ENCODE data around the gene C6orf136. TPM values are rescaled to one million over a fixed set of nuclear protein-coding genes. Genes with fewer than 3 reads are reported as not detected.

Gene C6orf136
- total and polyA plus RNA-seq, 10 of the 15 experiments (the other 5 are each of a cell fraction or from before 2014, with no cell fraction given): 5.2 to 24.1 (median 14.9) TPM

- ChIA-PET RAD21 (ENCODE audit: unreplicated experiment) (interaction anchor here (0.8 to 14.2 kb wide), 8 partner anchors 8 to 197 kb away, joined by 3 to 232 read pairs (median 4); partner anchors contain the start of genes MDC1, NRM and TUBB), CTCF (interaction anchor here (0.7 to 9.5 kb wide), 3 partner anchors 43 to 150 kb away, joined by 3 to 487 read pairs (median 3); partner anchors contain the start of genes MDC1 and TUBB), SMC1A (ENCODE audit: uncharacterized antibody, unreplicated experiment) (interaction anchor here (1.3 to 11.3 kb wide), 3 partner anchors 32 to 231 kb away, joined by 3 to 265 read pairs (median 4); partner anchors contain the start of genes MDC1, TUBB and VARS2), POLR2A (interaction anchor here (0.6 to 9.5 kb wide), 8 partner anchors 7 to 195 kb away, joined by 3 to 200 read pairs (median 6); partner anchors contain the start of genes DHX16, MDC1, NRM and TUBB)
- DNase-seq (ENCODE audit: low read depth, low spot score): peak; percentile 70
- H3K4me2 ChIP-seq (ENCODE audit: control insufficient read depth, insufficient read depth): peak overlapping the region; percentile 89
- peaks cover 5% of the 10 kb centered on the region; the same call in 1 of the 2 replicates for H4K20me1 ChIP-seq (ENCODE audit: control insufficient read depth, insufficient read depth)
- in situ Hi-C loops (cut with MboI): loop anchor here (5.0 kb wide), 2 partner anchors 35 to 140 kb away; partner anchors contain the start of gene MDC1
- H3K27me3 ChIP-seq (replicated peaks in 1 of 2; ENCODE audit: control insufficient read depth in 2 of 2, insufficient read depth in 2 of 2, low read length in 1 of 2): no peaks in the 10 kb centered on the region
- H3K79me2 ChIP-seq (ENCODE audit: control insufficient read depth, insufficient read depth, low read length): peaks cover 90% of the 10 kb centered on the region
- intact Hi-C loops (cut with micrococcal nuclease; ENCODE audit: unreplicated experiment): loop anchor here (1.0 to 5.0 kb wide), 3 partner anchors 35 to 195 kb away; partner anchors contain the start of gene MDC1
- ATAC-seq: peak; percentile 45
- H3K27ac ChIP-seq (ENCODE audit: control insufficient read depth, insufficient read depth): peak overlapping the region; percentile 94
- BruUV-seq (replicated peaks): no TSS peak
- peak overlapping the region; percentile 100 for H3K4me3 ChIP-seq
- H3K9ac ChIP-seq (ENCODE audit: control insufficient read depth, insufficient read depth, low read length): peak overlapping the region; percentile 75
- peaks cover 8% of the 10 kb centered on the region for H3K4me1 ChIP-seq (ENCODE audit: control insufficient read depth, insufficient read depth, low read length)
- H3K9me3 ChIP-seq (replicated peaks; ENCODE audit: control insufficient read depth, insufficient read depth, low read length): no peaks in the 10 kb centered on the region
- peak overlapping the region; percentile 49 for H2AFZ ChIP-seq (ENCODE audit: control insufficient read depth, low read depth, low read length)
- H3K36me3 ChIP-seq (ENCODE audit: control insufficient read depth in 2 of 2, insufficient read depth in 2 of 2, low read length in 1 of 2): peaks cover 2 to 12% of the 10 kb centered on the region in 2 experiments; a peak in 3 of 4 replicates
- 3% methylated on average over 11 of the region's 11 CpGs for WGBS (ENCODE audit: insufficient coverage, insufficient replicate concordance, low lambda C conversion rate, missing lambda C conversion rate)
- FAIRE-seq: peak; percentile 23
- TF ChIP-seq RUNX3 (IDR thresholded peaks at IDR 0.05; ENCODE audit: low read length) (no peak), ZNF24 (IDR thresholded peaks at IDR 0.05) (no peak), POLR2AphosphoS2 (IDR thresholded peaks at IDR 0.05; ENCODE audit: low read depth, low read length) (peak; percentile 69; the same call in 1 of the 2 replicates), RB1 (IDR thresholded peaks at IDR 0.05; ENCODE audit: borderline replicate concordance) (peak; percentile 20; the same call in 1 of the 2 replicates), SUZ12 (IDR thresholded peaks at IDR 0.05; ENCODE audit: unreplicated experiment) (no peak), CHD2 (IDR thresholded peaks at IDR 0.05; ENCODE audit: borderline replicate concordance, low read depth, low read length) (peak; percentile 88; the same call in 1 of the 2 replicates), ZBTB33 (IDR thresholded peaks at IDR 0.05) (no peak), ETV6 (conservative IDR thresholded peaks at IDR 0.05 in 1 of 2, IDR thresholded peaks at IDR 0.05 in 1 of 2; ENCODE audit: borderline replicate concordance in 1 of 2, low read depth in 1 of 2) (peak; percentile 74 to 98; a peak in 3 of 4 replicates), CREM (IDR thresholded peaks at IDR 0.05; ENCODE audit: low read depth) (no peak), BCLAF1 (IDR thresholded peaks at IDR 0.05) (no peak), TCF7 (IDR thresholded peaks at IDR 0.05; ENCODE audit: borderline replicate concordance) (no peak), LARP7 (IDR thresholded peaks at IDR 0.05) (peak; percentile 69), GATAD2B (conservative IDR thresholded peaks at IDR 0.05; ENCODE audit: low read depth) (peak; percentile 77; the same call in 1 of the 2 replicates), ZNF622 (IDR thresholded peaks at IDR 0.05) (no peak), KLF5 (IDR thresholded peaks at IDR 0.05; ENCODE audit: partially characterized antibody) (no peak), POLR2AphosphoS5 (IDR thresholded peaks at IDR 0.05; ENCODE audit: low read length) (peak; percentile 82)
- TF ChIP-seq, protein P1, sequence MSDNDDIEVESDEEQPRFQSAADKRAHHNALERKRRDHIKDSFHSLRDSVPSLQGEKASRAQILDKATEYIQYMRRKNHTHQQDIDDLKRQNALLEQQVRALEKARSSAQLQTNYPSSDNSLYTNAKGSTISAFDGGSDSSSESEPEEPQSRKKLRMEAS (IDR thresholded peaks at IDR 0.05; ENCODE audit: low read depth, low read length): peak; percentile 35; the same call in 1 of the 2 replicates
These were observed 35.5 kb downstream of the C6orf136 start for GRCh38 chr6:30682143-30683117.
